Thyroid gland (tissue), 4 donors: ENCODE results near the gene SLC22A7.

Experiments used
- CTCF ChIP-seq, 6 experiments: fragments of 200-600 bp in 3 of 6; fragments of 450-650 bp in 3 of 6; sonication (generic) in 3 of 6; IDR thresholded peaks; one replicate each; pipeline ENCODE4 v1.5.1; 2016 to 2019; ENCODE audit warnings: antibody characterized with exemption in 6 of 6, mild to moderate bottlenecking in 2 of 6, inconsistent platforms in 1 of 6, moderate library complexity in 1 of 6
- POLR2A ChIP-seq, 2 donors: fragments of 450-650 bp; IDR thresholded peaks; one replicate each; pipeline ENCODE4 v1.6.1; 2017; ENCODE audit warnings: antibody characterized with exemption in 2 of 2, mild to moderate bottlenecking in 2 of 2, moderate library complexity in 1 of 2

GRCh38 chr6:43255408-43256054 is 42.5 kb upstream of the SLC22A7 start:
- no peak for TF ChIP-seq CTCF (IDR thresholded peaks at IDR 0.05)
- no peak for TF ChIP-seq POLR2A (IDR thresholded peaks at IDR 0.05)
